ENCODE measurements around the gene HLA-C. TPM values are rescaled to one million over a fixed set of nuclear protein-coding genes. Genes with fewer than 3 reads are reported as not detected.
A peak's percentile ranks its signal among the peaks of the same experiment; 100 is the strongest.

HLA-C gene
- 1,000 to 10,000 TPM; 1,977 to 1,996 TPM for total RNA-seq
- 2,458 TPM for polyA plus RNA-seq (2013, experiment 1 of 2)
- polyA plus RNA-seq (2013, experiment 2 of 2), result 2,935 TPM
- 531 to 2,674 (median 1,633) reads per million in 172 experiments for total RNA-seq

DNA sequence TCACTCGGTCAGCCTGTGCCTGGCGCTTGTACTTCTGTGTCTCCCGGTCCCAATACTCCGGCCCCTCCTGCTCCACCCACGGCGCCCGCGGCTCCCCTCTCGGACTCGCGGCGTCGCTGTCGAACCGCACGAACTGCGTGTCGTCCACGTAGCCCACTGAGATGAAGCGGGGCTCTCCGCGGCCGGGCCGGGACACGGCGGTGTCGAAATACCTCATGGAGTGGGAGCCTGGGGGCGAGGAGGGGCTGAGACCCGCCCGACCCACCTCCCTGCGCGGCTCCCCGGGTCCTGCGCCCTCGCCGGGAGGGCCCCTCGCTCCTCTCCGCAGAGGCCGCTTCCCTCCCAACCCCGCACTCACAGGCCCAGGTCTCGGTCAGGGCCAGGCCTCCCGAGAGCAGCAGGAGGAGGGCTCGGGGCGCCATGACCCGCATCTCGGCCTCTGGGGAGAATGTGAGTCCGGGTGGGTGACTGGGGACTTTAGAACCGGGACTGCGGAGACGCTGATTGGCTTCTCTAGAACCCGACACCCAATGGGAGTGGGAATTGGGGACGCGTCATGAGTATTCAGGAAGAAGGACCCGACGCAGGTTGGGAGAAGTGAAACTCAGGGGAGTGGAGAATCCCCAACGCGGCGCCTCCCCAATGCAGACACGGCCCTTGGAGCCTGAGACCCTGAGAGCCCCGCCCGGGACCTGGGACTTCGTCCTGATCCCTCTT lies at the start of gene HLA-C:
Gene HLA-C, minus strand, starts transcription at position 452 of the 717 bp plus-strand sequence. Its CDS starts 21 bp downstream, at position 431.
- peak within 1 kb of the TSS; percentile 100 for H3K27ac Mint-ChIP-seq
- H3K36me3 Mint-ChIP-seq (ENCODE audit: low read depth), result peaks cover 65% of the 10 kb centered on the region
- peaks cover 65% of the 10 kb centered on the region for H3K4me1 Mint-ChIP-seq (ENCODE audit: low read depth)
- H3K9me3 Mint-ChIP-seq, result no peaks in the 10 kb centered on the region
- ATAC-seq (ENCODE audit: poor library complexity), result peak; percentile 89
- no peaks in the 10 kb centered on the region for H3K27me3 Mint-ChIP-seq
- H3K4me3 Mint-ChIP-seq, result peak within 1 kb of the TSS; percentile 98
- H3K27ac ChIP-seq (ENCODE audit: low read depth in 1 of 2, low read length in 2 of 2), result peak within 1 kb of the TSS; percentile 96 to 98
- H3K36me3 ChIP-seq (ENCODE audit: insufficient read depth, low read length), result peaks cover 39% of the 10 kb centered on the region
- peak; percentile 80 to 98 (median 89) for DNase-seq
- H3K4me1 ChIP-seq (ENCODE audit: insufficient read depth, low read length), result peaks cover 54% of the 10 kb centered on the region
- H3K4me3 ChIP-seq (ENCODE audit: low read length), result peak within 1 kb of the TSS; percentile 79
- no peaks in the 10 kb centered on the region for H3K27me3 ChIP-seq (ENCODE audit: control insufficient read depth in 1 of 2, insufficient read depth in 2 of 2, low read length in 2 of 2)
- intact Hi-C loops (cut with DNase I, micrococcal nuclease), result loop anchor here (1.0 to 5.0 kb wide), 4 partner anchors 36 to 85 kb away; partner anchors contain the start of gene HLA-B (in 1 of the 2)
- H3K9me3 ChIP-seq (ENCODE audit: control insufficient read depth in 1 of 2, insufficient read depth in 1 of 2, low read length in 2 of 2), result no peaks in the 10 kb centered on the region
- TF ChIP-seq, protein P1, sequence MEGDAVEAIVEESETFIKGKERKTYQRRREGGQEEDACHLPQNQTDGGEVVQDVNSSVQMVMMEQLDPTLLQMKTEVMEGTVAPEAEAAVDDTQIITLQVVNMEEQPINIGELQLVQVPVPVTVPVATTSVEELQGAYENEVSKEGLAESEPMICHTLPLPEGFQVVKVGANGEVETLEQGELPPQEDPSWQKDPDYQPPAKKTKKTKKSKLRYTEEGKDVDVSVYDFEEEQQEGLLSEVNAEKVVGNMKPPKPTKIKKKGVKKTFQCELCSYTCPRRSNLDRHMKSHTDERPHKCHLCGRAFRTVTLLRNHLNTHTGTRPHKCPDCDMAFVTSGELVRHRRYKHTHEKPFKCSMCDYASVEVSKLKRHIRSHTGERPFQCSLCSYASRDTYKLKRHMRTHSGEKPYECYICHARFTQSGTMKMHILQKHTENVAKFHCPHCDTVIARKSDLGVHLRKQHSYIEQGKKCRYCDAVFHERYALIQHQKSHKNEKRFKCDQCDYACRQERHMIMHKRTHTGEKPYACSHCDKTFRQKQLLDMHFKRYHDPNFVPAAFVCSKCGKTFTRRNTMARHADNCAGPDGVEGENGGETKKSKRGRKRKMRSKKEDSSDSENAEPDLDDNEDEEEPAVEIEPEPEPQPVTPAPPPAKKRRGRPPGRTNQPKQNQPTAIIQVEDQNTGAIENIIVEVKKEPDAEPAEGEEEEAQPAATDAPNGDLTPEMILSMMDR (IDR thresholded peaks at IDR 0.05), result no peak
- POLR2A ChIA-PET, result interaction anchor here (0.6 to 7.0 kb wide), 7 partner anchors 10 to 1621 kb away, joined by 3 to 97 read pairs (median 6); partner anchors contain the start of gene TCF19
- CTCF ChIA-PET, result interaction anchor here (2.3 kb wide), 1 partner anchor 75 kb away, joined by 8 read pairs; no protein-coding TSS in a partner anchor

DNA sequence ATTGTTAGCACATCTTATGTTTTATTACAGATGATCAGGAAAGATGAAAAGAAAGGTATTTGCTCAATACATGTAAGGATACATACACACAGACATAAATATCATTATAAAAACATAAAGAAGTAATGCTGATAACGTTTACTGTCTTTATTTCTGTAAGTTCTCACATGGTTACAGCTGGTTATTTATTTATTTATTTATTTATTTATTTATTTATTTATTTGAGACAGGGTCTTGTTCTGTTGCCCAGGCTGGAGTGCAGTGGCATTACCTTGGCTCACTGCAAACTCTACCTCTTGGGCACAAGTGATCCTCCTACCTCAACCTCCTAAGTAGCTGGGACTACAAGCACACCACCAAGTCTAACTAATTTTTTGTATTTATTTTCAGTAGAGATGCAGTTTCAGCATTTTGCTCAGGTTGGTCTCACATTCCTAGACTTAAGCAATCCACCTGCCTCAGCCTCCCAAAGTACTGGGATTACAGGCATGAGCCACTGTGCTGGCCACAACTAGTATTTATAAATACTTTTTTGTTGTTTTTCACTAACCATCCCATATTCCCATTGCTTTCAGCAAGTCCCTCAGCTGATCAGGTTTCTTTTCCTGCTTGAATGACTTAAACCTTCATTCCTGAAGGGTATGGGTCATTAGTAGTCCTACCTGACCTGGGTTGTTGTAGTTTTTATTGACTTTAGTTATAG lies 49.3 kb upstream of the HLA-C start:
- intact Hi-C loops (cut with DNase I, micrococcal nuclease), result no loop called here
- CTCF ChIA-PET, result interaction anchor here (1.0 kb wide), 1 partner anchor 124 kb away, joined by 4 read pairs; no protein-coding TSS in a partner anchor
- TF ChIP-seq, protein P1 (IDR thresholded peaks at IDR 0.05), result no peak
- Mint-ChIP-seq H3K27me3 (peaks cover 40% of the 10 kb centered on the region), H3K9me3 (no peaks in the 10 kb centered on the region), H3K4me3 (no peak overlapping the region), H3K27ac (no peak overlapping the region), H3K4me1 (ENCODE audit: low read depth) (no peaks in the 10 kb centered on the region), H3K36me3 (ENCODE audit: low read depth) (no peaks in the 10 kb centered on the region)
- H3K4me3 ChIP-seq (ENCODE audit: low read length), result no peak overlapping the region
- H3K27me3 ChIP-seq (ENCODE audit: control insufficient read depth in 1 of 2, insufficient read depth in 2 of 2, low read length in 2 of 2), result peaks cover 0 to 3% of the 10 kb centered on the region in 2 experiments
- no peaks in the 10 kb centered on the region for H3K9me3 ChIP-seq (ENCODE audit: control insufficient read depth in 1 of 2, insufficient read depth in 1 of 2, low read length in 2 of 2)
- DNase-seq (no peak), ATAC-seq (ENCODE audit: poor library complexity) (no peak)
- H3K4me1 ChIP-seq (ENCODE audit: insufficient read depth, low read length), result no peaks in the 10 kb centered on the region
- H3K27ac ChIP-seq (ENCODE audit: low read depth in 1 of 2, low read length in 2 of 2), result no peak overlapping the region
- POLR2A ChIA-PET, result no interaction called here
- H3K36me3 ChIP-seq (ENCODE audit: insufficient read depth, low read length), result no peaks in the 10 kb centered on the region

DNA sequence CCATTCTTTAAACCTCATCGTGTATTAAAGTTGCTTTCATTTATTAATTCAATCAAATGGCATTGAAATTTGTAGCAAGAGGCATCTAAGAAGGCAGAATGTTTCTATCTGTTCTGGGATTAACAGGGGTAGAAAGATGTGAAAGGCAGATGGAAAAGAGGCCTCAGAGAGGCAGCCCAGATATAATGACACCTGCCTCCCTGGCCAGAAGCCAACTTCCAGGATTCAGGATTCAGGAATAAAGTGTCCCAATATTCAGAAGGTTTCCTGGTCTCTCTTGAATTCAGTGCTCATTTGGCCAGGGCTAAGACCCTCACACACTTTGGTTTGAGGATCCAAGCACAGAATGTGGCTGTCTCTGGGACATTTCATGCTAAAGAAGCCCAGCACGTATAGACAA lies 45.1 kb upstream of the HLA-C start:
- H3K4me1 ChIP-seq (ENCODE audit: insufficient read depth, low read length), result no peaks in the 10 kb centered on the region
- POLR2A ChIA-PET, result no interaction called here
- no peak overlapping the region for H3K27ac Mint-ChIP-seq
- DNase-seq (no peak), ATAC-seq (ENCODE audit: poor library complexity) (no peak)
- no peak overlapping the region for H3K4me3 ChIP-seq (ENCODE audit: low read length)
- no peak overlapping the region for H3K27ac ChIP-seq (ENCODE audit: low read depth in 1 of 2, low read length in 2 of 2)
- intact Hi-C loops (cut with DNase I, micrococcal nuclease), result no loop called here
- no peaks in the 10 kb centered on the region for H3K36me3 ChIP-seq (ENCODE audit: insufficient read depth, low read length)
- no peaks in the 10 kb centered on the region for H3K36me3 Mint-ChIP-seq (ENCODE audit: low read depth)
- H3K4me1 Mint-ChIP-seq (ENCODE audit: low read depth), result no peaks in the 10 kb centered on the region
- CTCF ChIA-PET, result no interaction called here
- H3K27me3 ChIP-seq (ENCODE audit: control insufficient read depth in 1 of 2, insufficient read depth in 2 of 2, low read length in 2 of 2), result peaks cover 0 to 3% of the 10 kb centered on the region in 2 experiments
- TF ChIP-seq, protein P1 (IDR thresholded peaks at IDR 0.05), result no peak
- no peaks in the 10 kb centered on the region for H3K9me3 ChIP-seq (ENCODE audit: control insufficient read depth in 1 of 2, insufficient read depth in 1 of 2, low read length in 2 of 2)
- no peak overlapping the region for H3K4me3 Mint-ChIP-seq
- no peaks in the 10 kb centered on the region for H3K9me3 Mint-ChIP-seq
- peaks cover 41% of the 10 kb centered on the region for H3K27me3 Mint-ChIP-seq

All from CD4-positive, alpha-beta T cell (primary cell).